LNCAP (cell line): Measurements from ENCODE around the gene EXOSC5.

Experiments
- CTCF ChIP-seq: fragments of 450-650 bp; IDR thresholded peaks from 2 replicates; pipeline ENCODE4 v1.5.1; 2017; ENCODE audit warnings: mild to moderate bottlenecking

The EXOSC5 gene

GRCh38 chr19:41428481-41428859 is 31.3 kb upstream of the EXOSC5 start:
- TF ChIP-seq CTCF, result no peak

- TF ChIP-seq CTCF, result no peak
Measured at GRCh38 chr19:41427647-41428480, 30.7 kb upstream of the EXOSC5 start.

- no peak for TF ChIP-seq CTCF
Measured at GRCh38 chr19:41426952-41427646, 29.9 kb upstream of the EXOSC5 start, which contains the start of gene B3GNT8. Gene B3GNT8, minus strand, starts transcription at chr19:41427374. Its CDS starts 596 bp downstream, at chr19:41426778.

GRCh38 chr19:41426116-41426841 is 29.1 kb upstream of the EXOSC5 start:
- no peak for TF ChIP-seq CTCF

- no peak for TF ChIP-seq CTCF
Measured at GRCh38 chr19:41425174-41426115, 28.3 kb upstream of the EXOSC5 start.

DNA sequence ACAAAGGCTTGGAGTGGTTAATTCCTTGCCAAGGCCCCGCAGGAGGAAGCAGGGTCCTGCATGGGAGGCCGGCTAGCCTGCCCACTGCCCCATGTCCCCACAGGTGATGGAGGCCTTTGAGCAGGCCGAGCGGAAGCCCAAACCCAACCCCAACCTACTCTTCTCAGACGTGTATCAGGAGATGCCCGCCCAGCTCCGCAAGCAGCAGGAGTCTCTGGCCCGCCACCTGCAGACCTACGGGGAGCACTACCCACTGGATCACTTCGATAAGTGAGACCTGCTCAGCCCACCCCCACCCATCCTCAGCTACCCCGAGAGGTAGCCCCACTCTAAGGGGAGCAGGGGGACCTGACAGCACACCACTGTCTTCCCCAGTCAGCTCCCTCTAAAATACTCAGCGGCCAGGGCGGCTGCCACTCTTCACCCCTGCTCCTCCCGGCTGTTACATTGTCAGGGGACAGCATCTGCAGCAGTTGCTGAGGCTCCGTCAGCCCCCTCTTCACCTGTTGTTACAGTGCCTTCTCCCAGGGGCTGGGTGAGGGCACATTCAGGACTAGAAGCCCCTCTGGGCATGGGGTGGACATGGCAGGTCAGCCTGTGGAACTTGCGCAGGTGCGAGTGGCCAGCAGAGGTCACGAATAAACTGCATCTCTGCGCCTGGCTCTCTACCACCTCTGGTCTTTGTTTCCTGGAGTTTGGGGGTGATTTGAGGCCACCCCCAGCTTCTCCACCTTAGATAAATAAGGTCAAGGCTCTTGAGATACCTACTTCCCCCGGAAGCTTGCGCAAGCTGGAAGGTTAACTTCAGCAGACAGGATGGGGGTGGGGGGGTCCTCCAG is 27.4 kb upstream of the EXOSC5 start:
- TF ChIP-seq CTCF, result no peak
